ENCODE data around the gene CDIP1. TPM values are rescaled to one million over a fixed set of nuclear protein-coding genes. Genes with fewer than 3 reads are reported as not detected.

CDIP1 gene
- 28.5 and 30.5 TPM in 2 replicates for total RNA-seq

GRCh38 chr16:4538350-4539235 is at the start of gene CDIP1:
Gene CDIP1 (minus strand): TSS chr16:4538773. CDS start chr16:4514130, 24,643 bp downstream.

GRCh38 chr16:4556112-4556511 is 17.5 kb upstream of the CDIP1 start, which contains the start of gene C16orf96:
Gene C16orf96 (plus strand): TSS chr16:4556340. CDS start chr16:4556490, 150 bp downstream.

GRCh38 chr16:4475880-4476788 is 62.4 kb downstream of the CDIP1 start, which contains the start of gene HMOX2:
Gene HMOX2 (plus strand): TSS chr16:4476398. CDS start chr16:4505525, 29,127 bp downstream.

GRCh38 chr16:4474192-4474961 is 64.2 kb downstream of the CDIP1 start, which contains the start of gene NMRAL1:
Gene NMRAL1 (minus strand): TSS chr16:4474625. CDS start chr16:4474132, 493 bp downstream.

Other genes starting within 250 kb of the CDIP1 start
- 2.1 and 3.2 TPM in 2 replicates for gene GLIS2, start 222.7 kb downstream of the CDIP1 start, total RNA-seq
- gene PAM16, start 187.5 kb downstream of the CDIP1 start, total RNA-seq: 50.7 and 59.3 TPM in 2 replicates
- gene VASN, start 166.9 kb downstream of the CDIP1 start, total RNA-seq: 15.0 and 18.3 TPM in 2 replicates
- gene CORO7, start 122.2 kb downstream of the CDIP1 start, total RNA-seq: 12.4 and 19.3 TPM in 2 replicates
- gene DNAJA3, start 112.9 kb downstream of the CDIP1 start, total RNA-seq: 37.9 and 50.9 TPM in 2 replicates
- 92.7 and 124 TPM in 2 replicates for gene NMRAL1, start 64.1 kb downstream of the CDIP1 start, total RNA-seq
- 124 and 131 TPM in 2 replicates for gene HMOX2, start 62.4 kb downstream of the CDIP1 start, total RNA-seq
- not detected in 2 replicates for gene C16orf96, start 17.6 kb upstream of the CDIP1 start, total RNA-seq
- gene UBALD1, start 76.1 kb upstream of the CDIP1 start, total RNA-seq: 8.1 and 13.3 TPM in 2 replicates
- 17.9 and 23.7 TPM in 2 replicates for gene MGRN1, start 86.1 kb upstream of the CDIP1 start, total RNA-seq
- gene NUDT16L1, start 154.8 kb upstream of the CDIP1 start, total RNA-seq: 43.3 and 63.4 TPM in 2 replicates
- 10.2 and 12.6 TPM in 2 replicates for gene ANKS3, start 195.5 kb upstream of the CDIP1 start, total RNA-seq
- gene DNAAF8, start 195.8 kb upstream of the CDIP1 start, total RNA-seq: not detected in 2 replicates
- gene ZNF500, start 228.4 kb upstream of the CDIP1 start, total RNA-seq: 7.1 and 7.7 TPM in 2 replicates
- gene SEPTIN12, start 249.6 kb upstream of the CDIP1 start, total RNA-seq: not detected in 2 replicates

Measured in airway epithelial cell (primary cell).